PC-3 (cell line): Measurements from ENCODE around the gene EMP1. TPM values are rescaled to one million over a fixed set of nuclear protein-coding genes. Genes with fewer than 3 reads are reported as not detected.

ENCODE experiments used
- ATAC-seq: fragments of 200-7000 bp; cut with Tn5 transposase; 2 replicates; pipeline ENCODE4 v1.9.1; 2020; ENCODE audit warnings: mild to moderate bottlenecking, moderate library complexity
- BruUV-seq: library from RNA; stranded (reverse); fragments of 400-500 nt; replicated peaks from 2 replicates; lab custom pipeline; 2021; lab: Mats Ljungman, UMichigan
- CTCF ChIA-PET: fragments of 300-600 bp; sonication (Branson Sonifier 250); formaldehyde crosslinking; loops from one replicate; lab custom pipeline; 2022; ENCODE audit warnings: antibody characterized with exemption; lab: Charles Lee
- POLR2A ChIA-PET: fragments of 300-600 bp; sonication (Branson Sonifier 250); formaldehyde crosslinking; loops from one replicate; lab custom pipeline; 2022; ENCODE audit warnings: antibody characterized with exemption; ENCODE audit not compliant: unreplicated experiment; lab: Charles Lee
- DNase-seq: peaks from one replicate; pipeline ENCODE4 v3.0.0-alpha.2; 2015
- H2AFZ ChIP-seq: fragments of 300-600 bp; sonication (generic); 2 replicates; pipeline ENCODE4 v1.6.0; 2016; ENCODE audit warnings: antibody characterized with exemption, low read length
- H3F3A ChIP-seq: fragments of 300-600 bp; sonication (generic); one replicate; pipeline ENCODE4 v1.6.0; 2017; ENCODE audit warnings: antibody characterized with exemption, low read length, control low read depth, mild to moderate bottlenecking; ENCODE audit not compliant: unreplicated experiment
- H3K27ac ChIP-seq: fragments of 300-600 bp; sonication (generic); 2 replicates; pipeline ENCODE4 v1.5.1; 2016; ENCODE audit warnings: mild to moderate bottlenecking, low read length
- H3K27me3 ChIP-seq: fragments of 300-600 bp; sonication (generic); 2 replicates; pipeline ENCODE4 v1.6.1; 2016; ENCODE audit warnings: low read length, mixed read lengths
- H3K36me3 ChIP-seq: fragments of 300-600 bp; sonication (generic); 2 replicates; pipeline ENCODE4 v1.6.1; 2016; ENCODE audit warnings: low read depth, mixed run types, low read length, mixed read lengths
- H3K4me1 ChIP-seq: fragments of 300-600 bp; sonication (generic); 2 replicates; pipeline ENCODE4 v1.5.1; 2016; ENCODE audit warnings: low read length; ENCODE audit not compliant: insufficient read depth
- H3K4me2 ChIP-seq: fragments of 300-600 bp; sonication (generic); 2 replicates; pipeline ENCODE4 v1.6.0; 2016; ENCODE audit warnings: low read length
- H3K4me3 ChIP-seq: fragments of 300-600 bp; sonication (generic); 2 replicates; pipeline ENCODE4 v1.5.1; 2016; ENCODE audit warnings: mild to moderate bottlenecking, low read length, mixed read lengths
- H3K79me2 ChIP-seq: fragments of 300-600 bp; sonication (generic); 2 replicates; pipeline ENCODE4 v1.6.1; 2017; ENCODE audit warnings: low read length, mixed read lengths
- H3K9ac ChIP-seq: fragments of 300-600 bp; sonication (generic); 2 replicates; pipeline ENCODE4 v1.6.0; 2016; ENCODE audit warnings: mild to moderate bottlenecking, low read length
- H3K9me2 ChIP-seq: fragments of 300-600 bp; sonication (generic); replicated peaks from 2 replicates; pipeline ENCODE4 v1.6.1; 2016; ENCODE audit warnings: mixed run types, low read length, mixed read lengths
- H3K9me3 ChIP-seq: fragments of 300-600 bp; sonication (generic); 2 replicates; pipeline ENCODE4 v1.6.1; 2016; ENCODE audit warnings: low read length, mixed read lengths
- H4K20me1 ChIP-seq: fragments of 300-600 bp; sonication (generic); 2 replicates; pipeline ENCODE4 v1.6.1; 2016; ENCODE audit warnings: low read length, mixed read lengths
- CTCF ChIP-seq: fragments of 300-600 bp; sonication (generic); conservative IDR thresholded peaks from 2 replicates; pipeline ENCODE4 v1.5.1; 2017; ENCODE audit warnings: antibody characterized with exemption, low read depth, mild to moderate bottlenecking, low read length
- EZH2 ChIP-seq: fragments of 300-600 bp; sonication (generic); IDR thresholded peaks from one replicate; pipeline ENCODE4 v1.6.1; 2017; ENCODE audit warnings: antibody characterized with exemption, mild to moderate bottlenecking, low read length; ENCODE audit not compliant: unreplicated experiment
- EZH2phosphoT487 ChIP-seq: fragments of 300-600 bp; sonication (generic); IDR thresholded peaks from 2 replicates; pipeline ENCODE4 v1.6.1; 2018; ENCODE audit warnings: mild to moderate bottlenecking, antibody characterized with exemption, low read length, borderline replicate concordance
- intact Hi-C: fragments of 100-400 bp; cut with micrococcal nuclease; formaldehyde crosslinking; loops from 2 replicates; pipeline ENCODE4 v1.9.0; 2023
- total RNA-seq: library from RNA; depleted of rRNA; stranded (reverse); fragments of >200 nt; gene quantifications from 2 replicates; pipeline ENCODE4 v1.2.3, GENCODE V29; 2014

EMP1 gene
- total RNA-seq, 1 experiment from 2014 or later, result 158 TPM

DNA sequence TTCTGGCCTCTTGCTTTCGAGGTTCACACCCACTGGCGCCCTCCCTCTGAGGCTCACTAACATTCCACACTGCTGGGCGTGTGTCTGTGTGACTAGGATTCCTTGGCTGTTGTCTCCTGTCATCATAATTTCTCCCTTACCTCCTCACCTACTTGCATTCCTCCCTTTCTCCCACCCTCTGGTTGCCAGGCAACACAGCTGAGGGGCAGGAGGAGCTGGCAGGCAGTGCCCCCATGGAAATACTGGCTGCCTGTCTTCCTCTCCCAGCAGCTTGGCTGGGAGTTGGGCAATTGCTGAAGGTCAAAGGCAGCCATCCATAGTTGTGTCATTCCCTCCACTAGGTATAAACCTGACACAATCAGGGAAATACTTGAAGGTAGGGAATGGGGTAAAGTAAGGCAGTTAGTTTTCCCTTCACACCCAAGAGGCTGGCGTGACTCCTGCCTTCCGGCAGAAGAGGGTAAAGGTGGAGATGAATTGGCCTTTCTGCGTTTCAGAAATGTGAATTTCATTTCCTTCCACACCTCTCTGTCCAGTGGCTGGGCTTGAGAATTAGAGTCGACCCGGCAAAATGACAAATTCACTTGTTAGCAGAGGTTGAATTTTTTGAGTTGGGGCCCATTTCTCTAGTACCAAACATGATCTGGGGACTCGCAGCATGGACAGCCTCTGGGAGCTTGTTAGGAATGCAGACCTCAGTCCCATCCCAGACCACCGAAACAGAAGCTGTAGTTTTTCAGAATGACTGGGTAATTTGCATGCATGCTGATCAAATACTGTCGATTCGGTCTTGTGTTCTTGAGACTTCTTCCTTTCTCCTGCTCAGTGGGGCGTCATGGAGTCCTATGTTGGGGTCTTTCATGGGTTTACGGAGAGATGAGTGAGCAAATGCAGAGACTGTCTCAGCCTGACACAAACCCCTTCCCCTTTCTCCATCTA is 24.3 kb upstream of the EMP1 start:
- ATAC-seq (peak; percentile 21; the same call in 1 of the 2 replicates), DNase-seq (peak; percentile 64)
- TF ChIP-seq EZH2phosphoT487 (no peak), EZH2 (no peak)
- Histone ChIP-seq H3F3A (no peaks in the 10 kb centered on the region), H3K79me2 (no peaks in the 10 kb centered on the region), H3K9me2 (no peaks in the 10 kb centered on the region), H4K20me1 (no peaks in the 10 kb centered on the region), H3K4me2 (no peak overlapping the region), H3K4me3 (no peak overlapping the region), H3K27me3 (no peaks in the 10 kb centered on the region), H3K36me3 (no peaks in the 10 kb centered on the region), H2AFZ (no peak overlapping the region), H3K9me3 (no peaks in the 10 kb centered on the region), H3K27ac (peak overlapping the region; percentile 93), H3K9ac (no peak overlapping the region), H3K4me1 (peaks cover 60% of the 10 kb centered on the region)
- no TSS peak for BruUV-seq
- ChIA-PET CTCF (no interaction called here), POLR2A (no interaction called here)
- intact Hi-C loops, result loop anchor here (5.0 kb wide), 1 partner anchor 35 kb away; no protein-coding TSS in a partner anchor

DNA sequence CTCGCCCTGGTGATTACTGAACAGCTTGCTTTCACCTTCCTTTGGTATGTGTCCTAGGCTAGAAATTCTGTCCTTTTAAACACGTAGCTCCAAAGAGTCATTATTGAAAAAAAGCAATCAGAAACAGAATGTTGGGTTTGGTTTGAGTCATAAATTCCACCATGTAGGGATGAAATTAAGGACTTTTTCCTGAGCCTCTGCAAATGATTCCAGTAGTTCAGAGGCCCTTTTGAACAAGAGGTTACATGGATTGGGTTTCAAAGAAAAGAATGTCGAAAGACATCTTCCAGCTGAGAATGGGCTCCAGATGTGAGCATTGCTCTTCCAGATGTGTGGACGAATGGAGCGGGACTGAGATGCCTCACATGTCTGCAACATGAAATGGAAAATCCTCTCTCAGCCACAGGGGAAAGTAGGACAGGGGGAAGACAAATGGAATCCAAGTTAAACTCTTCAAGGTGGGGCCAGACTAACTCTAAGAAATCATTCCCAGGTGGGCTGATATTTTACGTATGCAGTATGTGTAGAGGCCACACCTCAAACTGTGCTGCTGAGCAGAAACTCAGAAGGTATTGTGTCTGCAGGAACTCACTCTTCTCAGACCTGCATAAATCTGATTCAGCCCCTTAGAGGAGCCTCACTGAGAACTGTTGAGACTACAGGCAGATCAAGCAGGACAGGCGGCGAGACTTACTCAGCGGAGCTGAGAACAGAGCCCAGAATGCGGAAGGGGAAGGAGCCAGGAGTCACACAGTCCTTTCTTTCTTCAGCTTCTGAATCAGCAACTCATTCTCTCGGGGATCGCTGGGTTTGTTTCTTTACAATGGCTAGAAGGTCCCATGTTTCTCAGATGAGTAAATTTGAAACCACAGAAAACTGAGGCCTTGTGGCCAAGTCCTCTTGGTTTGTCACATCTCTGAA is 23.3 kb upstream of the EMP1 start:
- Histone ChIP-seq H3K4me2 (peak overlapping the region; percentile 41), H3K4me1 (peaks cover 56% of the 10 kb centered on the region), H3K36me3 (no peaks in the 10 kb centered on the region), H2AFZ (no peak overlapping the region), H3K9ac (peak overlapping the region; percentile 49), H3F3A (no peaks in the 10 kb centered on the region), H3K4me3 (no peak overlapping the region), H4K20me1 (no peaks in the 10 kb centered on the region), H3K9me3 (no peaks in the 10 kb centered on the region), H3K9me2 (no peaks in the 10 kb centered on the region), H3K79me2 (no peaks in the 10 kb centered on the region), H3K27ac (peak overlapping the region; percentile 93), H3K27me3 (no peaks in the 10 kb centered on the region)
- ATAC-seq (peak; percentile 82), DNase-seq (peak; percentile 75)
- ChIA-PET POLR2A (no interaction called here), CTCF (no interaction called here)
- no TSS peak for BruUV-seq
- intact Hi-C loops, result loop anchor here (5.0 kb wide), 1 partner anchor 34 kb away; no protein-coding TSS in a partner anchor
- TF ChIP-seq EZH2phosphoT487 (no peak), EZH2 (no peak), CTCF (no peak)

GRCh38 chr12:13175499-13175898 is 21.0 kb upstream of the EMP1 start:
- ChIA-PET CTCF (no interaction called here), POLR2A (interaction anchor here (0.6 kb wide), 1 partner anchor 21 kb away, joined by 12 read pairs; the partner anchor contains the start of gene EMP1)
- H3K9me3 ChIP-seq, result no peaks in the 10 kb centered on the region
- ATAC-seq (no peak), DNase-seq (peak; percentile 66)
- H2AFZ ChIP-seq, result no peak overlapping the region
- no peaks in the 10 kb centered on the region for H3K79me2 ChIP-seq
- H3K4me3 ChIP-seq, result no peak overlapping the region
- no peaks in the 10 kb centered on the region for H3K9me2 ChIP-seq
- H3K4me1 ChIP-seq, result peaks cover 71% of the 10 kb centered on the region
- H3F3A ChIP-seq, result no peaks in the 10 kb centered on the region
- no peaks in the 10 kb centered on the region for H4K20me1 ChIP-seq
- no peak overlapping the region for H3K9ac ChIP-seq
- peak overlapping the region; percentile 20; the same call in 1 of the 2 replicates for H3K4me2 ChIP-seq
- no peaks in the 10 kb centered on the region for H3K27me3 ChIP-seq
- no peaks in the 10 kb centered on the region for H3K36me3 ChIP-seq
- no TSS peak for BruUV-seq
- intact Hi-C loops, result no loop called here
- peak overlapping the region; percentile 38 for H3K27ac ChIP-seq
- TF ChIP-seq CTCF (no peak), EZH2phosphoT487 (no peak), EZH2 (no peak)
